ENCODE measurements around the gene KDM5B.

KDM5B gene

DNA sequence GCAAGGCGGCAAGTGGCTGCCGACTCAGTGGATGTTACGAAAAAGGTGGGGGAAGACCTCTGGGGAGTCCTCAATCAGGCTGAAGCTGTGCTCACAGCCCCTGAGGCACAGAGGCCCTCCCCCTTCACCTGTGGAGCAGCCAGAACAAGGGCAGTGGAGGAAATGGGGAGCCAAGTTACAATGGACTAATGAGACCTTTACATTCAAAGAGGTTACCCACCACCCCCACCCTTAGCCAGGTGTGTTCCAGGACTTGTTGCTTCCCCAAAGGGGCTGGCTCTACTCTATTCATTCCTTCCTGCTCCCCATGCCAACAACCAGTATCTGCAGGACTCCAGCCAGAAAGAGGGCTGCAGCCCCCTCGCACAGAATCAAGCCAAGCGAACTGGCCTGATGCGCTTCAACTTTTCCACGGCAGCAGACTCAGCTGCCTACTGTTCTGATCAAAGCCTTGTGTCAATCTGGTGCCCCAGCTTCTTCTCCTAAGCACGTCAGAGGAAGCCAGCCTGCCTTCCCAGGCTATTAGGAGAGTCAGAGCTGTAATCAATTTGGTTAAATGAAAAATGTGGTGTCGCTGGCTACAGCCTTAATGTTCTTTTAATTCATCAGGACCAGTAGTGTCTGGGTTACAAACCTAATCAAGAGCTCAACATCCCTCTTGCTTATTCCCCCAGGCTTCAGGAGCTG is 96.1 kb downstream of the KDM5B start:
- no peak for DNase-seq

DNA sequence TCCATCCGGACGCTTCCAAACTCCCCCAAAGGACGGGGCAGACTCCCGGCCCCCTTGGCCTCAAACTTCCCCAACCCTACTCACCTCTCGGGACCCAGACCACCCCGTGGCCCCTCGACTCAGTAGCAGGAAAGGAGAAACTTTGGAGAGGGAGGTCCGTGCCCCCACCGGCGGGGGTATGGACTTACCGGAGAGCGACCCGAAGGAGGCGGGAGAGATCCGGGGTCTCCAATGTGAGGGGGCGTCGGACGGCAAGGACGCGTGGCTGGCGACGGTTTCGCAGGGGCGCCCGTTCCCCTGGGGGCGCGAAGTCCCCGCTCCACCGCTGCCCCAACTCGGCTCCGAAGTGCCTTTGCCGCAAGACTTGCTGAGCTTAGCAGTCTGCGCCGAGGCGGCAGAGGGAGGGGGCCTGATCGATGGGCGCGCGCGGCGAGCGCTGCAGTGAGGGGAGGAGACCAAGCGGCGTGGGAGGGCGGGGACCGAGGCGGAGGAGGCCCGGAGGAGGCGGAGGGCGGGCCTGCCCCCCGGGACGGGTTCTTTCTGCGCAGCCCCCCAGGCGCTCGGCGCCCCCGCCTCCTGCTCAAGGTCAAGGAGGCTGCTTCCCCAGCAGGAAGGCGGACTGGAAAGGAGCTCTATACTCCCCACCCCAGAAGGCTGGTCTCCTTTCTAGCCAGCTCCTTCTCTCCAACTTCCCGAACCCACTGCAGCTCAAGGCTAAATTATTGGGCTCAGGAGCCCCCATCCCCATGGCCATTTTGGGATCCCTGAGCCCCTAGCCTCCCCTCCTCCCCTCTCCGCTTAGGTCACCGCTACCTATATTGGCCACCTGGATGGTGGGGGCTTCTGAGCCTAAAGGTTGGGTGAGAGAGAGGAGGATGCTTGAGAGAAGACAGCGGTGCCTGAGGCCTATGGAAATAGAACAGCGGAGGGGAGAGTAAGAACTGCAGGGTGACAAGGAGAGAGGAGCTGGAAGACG is 97.9 kb downstream of the KDM5B start, which contains the start of gene SYT2:
SYT2 (minus strand) TSS at position 385 of the 976 bp plus-strand sequence. CDS start 104,682 bp downstream, outside the sequence.
- DNase-seq: no peak

DNA sequence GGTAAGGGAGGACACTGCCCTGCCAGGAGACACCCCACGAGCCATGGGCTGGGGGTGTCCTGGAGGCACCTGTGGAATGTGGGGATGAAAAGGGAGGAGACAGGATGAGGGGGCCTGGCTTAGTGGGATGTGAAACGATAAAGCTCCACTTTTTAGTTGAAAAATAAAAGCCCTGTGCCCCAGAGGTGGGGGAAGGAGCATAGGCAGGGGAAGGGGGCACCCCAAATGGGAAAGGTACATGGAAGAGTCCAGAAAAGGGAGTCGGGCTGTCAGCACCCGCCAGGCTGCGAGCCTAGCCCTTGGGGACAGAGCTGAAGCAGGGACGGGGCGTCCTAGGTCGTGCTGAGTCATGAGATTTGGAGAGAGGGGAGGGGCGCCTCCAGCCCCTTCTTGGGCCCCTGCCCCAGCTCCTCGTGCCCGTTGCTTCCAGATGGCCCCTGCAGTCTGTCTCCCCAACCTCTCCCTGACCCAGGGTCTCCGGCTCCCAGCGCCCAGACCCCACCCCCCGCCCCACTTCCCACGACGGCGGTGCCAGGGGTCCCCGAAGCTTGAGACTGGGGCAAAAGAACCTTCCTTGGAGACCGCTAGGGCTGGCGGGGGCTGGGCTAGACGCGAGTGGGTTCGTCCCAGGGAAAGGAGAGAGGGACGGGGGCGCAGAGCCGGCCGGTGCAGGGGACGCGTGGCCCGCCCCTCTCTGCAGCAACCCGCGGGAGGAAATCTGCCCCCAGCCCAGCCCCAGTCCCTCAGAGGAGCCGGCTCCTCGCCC is 98.8 kb downstream of the KDM5B start:
- no peak for DNase-seq

DNA sequence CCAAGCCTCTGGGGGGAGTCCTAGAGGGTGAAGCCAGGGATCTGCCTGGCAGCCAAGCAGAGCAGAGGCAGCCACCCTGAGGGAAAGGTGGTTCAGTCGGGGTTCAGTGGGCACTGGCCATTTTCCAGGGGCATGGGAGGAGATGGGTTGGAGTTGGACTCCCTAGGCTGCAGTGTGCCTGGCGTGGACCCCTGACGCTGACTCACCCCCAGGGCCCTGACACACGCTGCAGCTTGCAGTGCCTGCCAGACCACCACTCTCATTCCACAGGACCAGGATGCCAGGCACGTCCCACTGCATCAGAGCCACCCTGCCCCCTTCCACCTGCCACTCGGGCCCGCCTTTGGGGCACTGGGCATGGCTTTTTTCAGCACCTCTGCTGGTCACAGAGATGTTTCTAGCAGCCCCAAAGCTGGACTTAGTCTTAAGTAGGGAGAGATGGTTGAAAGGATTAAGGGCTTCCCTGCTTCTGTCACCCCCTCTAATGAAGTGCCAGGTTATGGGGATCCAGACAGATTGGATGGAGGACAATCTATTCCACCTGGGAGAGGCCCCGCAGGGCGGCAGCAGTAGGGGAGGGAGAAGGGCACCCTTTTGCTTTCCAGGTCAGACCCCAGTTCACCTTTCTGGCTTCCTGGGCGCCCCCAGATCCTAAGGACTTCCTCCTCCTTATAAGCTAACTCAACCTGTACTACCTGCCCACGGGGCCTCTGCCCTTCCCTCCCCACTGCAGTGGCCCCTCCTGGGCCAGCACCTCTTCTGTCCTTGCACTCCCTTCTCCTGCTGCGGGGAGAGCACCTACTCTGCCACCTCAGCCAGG is 99.6 kb downstream of the KDM5B start:
- no peak for DNase-seq

DNA sequence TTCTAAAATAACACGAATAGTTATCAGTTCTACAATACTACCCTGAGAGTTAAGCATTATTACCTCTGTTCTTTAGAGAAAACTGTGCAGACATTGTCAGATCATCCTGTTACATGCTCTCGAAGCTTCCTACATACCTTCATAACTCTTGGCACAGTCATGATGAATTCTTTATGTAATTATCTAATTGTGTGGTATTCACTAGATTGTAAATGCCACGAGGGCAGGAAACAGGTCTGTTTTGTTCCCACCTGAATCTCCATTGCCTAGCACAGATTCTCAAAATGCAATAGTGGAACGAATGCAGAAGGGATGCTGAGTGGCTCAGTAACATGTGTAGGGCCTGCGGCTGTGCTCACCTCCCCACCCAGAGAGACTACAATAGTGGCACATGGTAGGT is 101.4 kb downstream of the KDM5B start:
- DNase-seq: no peak

DNA sequence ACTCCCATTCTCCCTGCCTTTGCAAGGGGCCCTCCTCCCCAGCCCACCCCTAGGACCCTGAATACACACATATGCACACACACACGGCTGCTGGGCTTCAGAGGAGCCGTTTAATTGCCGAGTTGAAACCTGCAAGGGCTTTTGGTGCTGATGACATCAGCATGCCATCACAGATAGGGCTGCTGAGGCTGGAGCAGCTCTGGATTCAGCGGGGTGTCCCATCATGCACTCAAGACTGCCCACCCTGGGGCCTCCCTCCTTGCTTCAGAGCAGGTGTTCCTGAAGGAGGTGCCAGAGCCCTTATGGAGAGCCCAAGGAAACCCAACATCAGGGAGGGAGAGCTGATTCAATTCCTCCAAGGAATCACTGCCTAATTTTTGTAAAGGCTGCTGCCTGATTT is 103.6 kb downstream of the KDM5B start:
- no peak for DNase-seq

DNA sequence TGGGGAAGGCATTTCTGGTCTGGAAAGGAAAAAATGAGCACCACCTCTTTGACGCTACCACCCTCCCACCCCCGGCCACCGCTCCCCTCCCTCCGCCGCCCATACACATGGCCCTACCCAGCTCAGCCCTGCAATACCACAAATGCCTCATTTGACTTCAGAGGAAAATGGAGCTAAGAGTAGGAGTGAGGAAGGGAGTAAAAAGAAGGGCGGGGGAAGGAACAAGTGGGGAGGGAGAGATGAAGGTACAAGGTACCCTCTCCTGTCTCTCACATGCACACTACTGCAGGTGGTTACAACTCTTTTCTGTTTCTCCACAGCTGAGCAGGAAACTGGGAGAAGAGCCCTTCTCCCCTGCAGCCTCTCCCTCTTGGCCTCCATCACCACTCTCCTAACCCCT is 105.0 kb downstream of the KDM5B start:
- DNase-seq: no peak

DNA sequence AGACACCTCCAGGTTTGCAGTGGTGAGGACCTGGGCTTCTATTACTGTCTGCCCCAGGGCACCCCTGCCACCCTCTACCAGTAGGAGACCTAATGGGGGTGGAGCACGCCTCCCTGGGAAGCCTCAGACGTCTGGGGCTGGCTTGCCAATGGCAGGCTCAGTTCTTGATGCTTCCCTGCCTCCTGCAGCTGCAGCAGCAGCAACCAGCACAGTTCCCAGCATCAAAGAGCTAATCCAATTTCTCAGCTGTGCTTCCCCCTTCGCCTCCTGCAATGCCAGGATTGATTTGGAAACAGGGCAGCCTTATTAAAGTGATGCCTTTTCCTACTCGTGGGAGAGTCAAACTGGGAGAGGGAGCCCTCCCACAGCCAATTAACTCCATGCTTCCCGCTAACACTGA is 106.1 kb downstream of the KDM5B start:
- no peak for DNase-seq

DNA sequence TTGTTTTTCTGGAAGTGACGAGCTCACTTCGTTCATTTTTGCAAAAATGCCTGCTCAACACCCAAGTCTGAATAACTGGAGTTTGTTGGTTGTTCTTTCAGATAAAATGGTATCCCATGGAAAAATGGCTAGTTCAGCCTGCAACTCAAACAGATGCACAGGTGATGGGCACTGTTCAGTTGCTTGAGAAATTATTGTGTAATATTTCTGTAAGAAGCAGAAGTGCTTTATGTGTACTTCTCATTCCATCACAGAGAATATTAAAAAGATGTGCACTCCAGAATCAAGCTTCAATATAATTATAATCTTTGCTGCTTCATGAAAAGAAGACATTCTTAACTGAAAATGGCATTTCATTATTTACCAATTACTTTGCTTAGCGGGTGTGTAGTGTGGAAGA is 107.0 kb downstream of the KDM5B start:
- no peak for DNase-seq

DNA sequence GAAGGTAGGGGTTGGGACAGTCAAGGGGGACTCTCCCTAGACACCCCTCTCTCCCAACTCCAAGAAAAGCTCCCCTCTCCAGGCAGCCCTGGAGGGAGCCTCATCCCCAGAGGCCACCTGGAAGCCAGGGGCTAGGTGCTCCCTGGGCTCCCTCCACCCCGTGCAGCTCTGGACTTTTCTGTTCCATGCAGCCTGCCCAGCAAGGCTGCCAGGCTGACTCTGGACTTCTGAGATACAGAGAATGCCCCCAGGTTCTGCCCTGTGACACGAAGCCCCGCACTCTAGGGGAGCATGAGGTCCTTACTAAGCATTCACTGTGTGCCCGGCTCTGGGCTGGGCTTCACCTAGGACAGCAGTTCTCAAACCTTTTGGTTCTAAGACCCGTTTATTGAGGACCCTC is 108.2 kb downstream of the KDM5B start:
- no peak for DNase-seq

DNA sequence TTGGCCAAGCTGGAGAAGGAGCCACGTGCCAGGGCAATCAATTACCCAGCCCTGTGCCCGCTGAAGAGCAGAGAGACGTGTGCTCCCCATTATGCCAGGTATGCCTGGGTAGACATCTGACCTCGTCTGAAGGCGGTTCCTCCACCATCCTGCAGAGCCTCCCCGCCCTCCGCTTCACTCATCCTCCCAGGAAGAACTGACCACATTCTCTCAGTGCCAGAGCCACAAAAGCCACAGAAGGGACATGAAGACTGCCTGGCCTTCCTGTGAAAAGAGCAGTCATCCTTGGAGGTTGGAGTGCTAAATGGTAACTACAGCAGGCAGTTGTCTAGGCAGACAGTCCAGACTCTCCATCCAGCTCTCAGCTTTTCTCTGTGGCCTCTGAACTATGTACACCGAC is 109.9 kb downstream of the KDM5B start:
- DNase-seq: no peak

DNA sequence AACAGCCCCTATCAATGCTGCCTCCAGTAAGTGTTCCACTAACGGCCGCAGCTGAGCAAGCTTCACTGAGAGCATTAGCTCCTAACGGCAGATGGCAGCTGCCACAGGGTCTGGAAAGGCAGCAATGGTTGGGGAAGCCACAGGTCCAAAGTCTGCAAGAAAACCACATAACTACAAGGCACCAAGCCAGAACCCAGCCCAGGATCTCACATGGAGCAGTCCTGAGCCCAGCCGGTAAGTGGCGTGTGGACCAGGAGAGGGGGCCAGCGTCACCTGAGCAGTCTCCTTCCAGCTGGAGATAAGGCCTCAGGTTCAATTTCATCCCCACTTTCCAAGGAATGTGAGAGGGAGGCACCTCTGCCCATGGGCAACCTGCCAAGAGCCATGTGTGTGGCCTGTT is 111.2 kb downstream of the KDM5B start:
- no peak for DNase-seq

DNA sequence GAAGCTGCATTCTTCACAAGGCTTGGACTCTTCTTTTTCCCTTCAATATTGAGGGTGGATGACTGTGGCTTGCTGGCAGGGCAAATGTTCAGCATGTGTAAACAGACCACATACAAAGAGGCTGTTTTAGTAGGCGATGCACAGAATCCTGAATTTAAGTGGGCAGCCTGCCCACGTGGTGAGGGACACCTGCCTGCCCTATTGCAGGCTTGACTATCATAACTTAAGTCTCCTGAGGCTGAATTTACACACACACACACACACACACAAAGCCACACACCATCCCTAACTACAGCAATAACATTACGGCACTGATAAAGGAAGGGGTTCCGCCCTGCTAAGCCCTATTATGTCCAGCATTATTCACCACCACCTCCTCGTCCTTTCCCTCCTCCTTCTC is 113.9 kb downstream of the KDM5B start:
- DNase-seq: no peak

DNA sequence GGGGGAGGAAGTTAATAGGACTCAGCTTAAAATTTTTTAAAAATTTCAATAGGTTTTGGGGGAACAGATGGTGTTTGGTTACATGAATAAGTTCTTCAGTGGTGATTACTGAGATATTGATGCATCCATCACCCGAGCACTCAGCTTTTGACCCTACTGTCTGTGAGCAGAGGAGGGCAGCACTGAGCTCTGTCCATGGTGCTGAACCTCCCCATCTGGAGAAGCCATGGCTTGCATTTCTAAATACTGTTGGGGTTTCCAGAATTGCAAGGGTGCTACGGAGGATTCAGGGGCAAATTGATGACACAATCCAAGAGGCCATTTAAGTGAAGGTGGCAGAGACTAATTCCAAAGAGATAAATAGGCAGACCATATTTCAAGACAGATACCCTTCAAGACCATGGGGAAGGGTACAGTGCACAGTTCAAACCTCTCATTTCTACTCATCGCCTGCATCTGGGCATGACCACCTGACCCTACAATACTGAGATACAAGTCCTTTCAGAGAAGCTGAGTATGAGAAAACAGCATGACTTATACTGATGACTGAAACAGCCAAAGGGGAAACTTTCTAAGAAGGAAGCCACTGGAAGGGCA is 115.2 kb downstream of the KDM5B start:
- peak; percentile 28 for DNase-seq

DNA sequence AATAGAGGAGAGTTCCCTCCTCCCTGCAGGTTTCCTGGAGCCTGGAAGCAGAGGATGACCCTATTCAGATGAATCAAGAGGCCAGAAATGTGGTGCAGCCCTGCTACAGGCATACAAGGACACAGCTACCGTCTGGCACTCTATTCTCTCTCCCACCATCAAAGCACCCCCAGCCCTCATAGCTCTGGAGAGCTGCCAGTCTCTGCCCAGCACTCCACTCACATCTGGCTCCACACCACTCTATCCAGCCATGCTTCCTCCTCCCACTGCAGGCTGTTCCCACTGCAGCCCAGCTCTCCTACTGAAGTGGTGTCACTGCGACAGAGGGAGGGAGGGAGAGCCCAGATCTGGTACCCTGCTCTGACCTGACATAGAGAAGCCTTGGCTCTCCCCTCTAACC is 116.4 kb downstream of the KDM5B start:
- no peak for DNase-seq

DNA sequence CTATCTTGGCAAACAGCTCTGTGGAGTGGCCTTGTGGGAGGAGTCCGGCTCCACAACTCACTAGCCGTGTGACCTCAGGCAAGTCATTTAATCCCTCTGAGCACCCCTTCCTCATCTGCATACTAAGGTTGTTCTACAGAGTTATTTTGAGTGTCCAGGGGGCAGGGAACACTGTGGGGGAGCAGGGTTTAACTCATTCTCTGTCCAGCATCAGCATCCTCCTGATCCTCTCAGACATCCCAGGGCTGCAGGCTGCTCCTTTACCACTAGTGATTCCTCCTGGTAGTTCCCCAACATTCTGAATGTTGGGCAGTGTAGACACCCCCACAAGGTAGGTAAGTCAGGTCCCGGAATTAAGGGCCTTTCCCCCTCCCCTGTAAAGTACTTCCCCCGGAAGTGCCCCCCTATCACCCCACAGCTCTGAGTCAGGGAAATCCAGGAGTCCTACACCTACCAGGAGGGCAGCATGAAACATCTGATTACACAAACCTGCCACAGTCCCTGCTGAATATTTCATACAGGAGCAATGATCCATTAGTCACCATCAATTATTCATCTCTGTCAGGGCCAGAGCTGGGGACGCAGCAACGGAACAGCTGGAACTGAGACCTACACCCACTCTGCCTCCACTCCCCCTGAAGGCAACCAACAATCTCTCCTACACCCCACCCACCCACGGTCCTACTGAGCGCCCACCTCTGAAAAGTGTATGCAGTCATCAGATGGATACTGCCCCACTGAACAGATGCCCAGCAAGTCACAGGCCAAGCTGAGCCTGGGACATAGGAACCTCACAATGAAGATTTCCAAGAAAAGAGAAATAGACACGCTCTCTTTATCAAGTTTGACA is 118.5 kb downstream of the KDM5B start:
- no peak for DNase-seq

DNA sequence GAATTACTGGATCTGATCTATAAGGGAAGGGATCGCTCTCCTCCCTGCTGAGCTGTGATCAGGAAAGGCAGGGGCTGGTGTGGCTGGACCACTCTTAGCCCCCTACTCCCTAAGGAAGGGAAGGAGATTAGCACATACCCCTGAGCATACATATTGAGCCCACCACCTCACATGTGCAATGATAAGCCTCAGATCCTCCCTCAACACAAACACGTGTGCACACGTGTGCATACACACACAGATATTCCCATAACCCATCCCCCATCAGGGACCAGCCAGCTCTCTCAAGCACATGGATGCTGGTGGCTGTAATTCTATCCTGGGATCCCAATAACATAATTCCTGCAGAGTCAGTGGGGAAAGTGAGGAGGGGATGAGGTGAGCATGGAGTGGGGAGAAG is 119.1 kb downstream of the KDM5B start:
- no peak for DNase-seq

DNA sequence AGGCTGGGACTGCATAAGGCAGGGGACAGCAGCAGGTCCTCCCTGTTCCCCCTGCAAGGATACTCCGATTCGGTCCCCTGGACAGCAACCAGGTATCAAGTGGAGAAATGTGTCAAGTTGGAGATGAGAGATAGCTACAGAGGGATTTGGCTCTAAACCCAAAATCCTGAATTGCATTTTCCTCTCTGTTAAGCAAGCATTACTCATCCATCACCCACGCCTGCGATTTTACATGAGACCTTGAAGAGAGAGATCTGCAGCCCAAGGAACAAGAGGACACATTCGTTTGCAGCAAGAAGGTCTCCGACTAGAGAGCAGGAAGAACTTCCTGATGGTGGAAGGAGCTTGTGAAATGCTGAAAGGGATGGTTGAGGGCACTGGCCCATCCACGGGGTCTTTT is 119.8 kb downstream of the KDM5B start:
- DNase-seq: no peak

DNA sequence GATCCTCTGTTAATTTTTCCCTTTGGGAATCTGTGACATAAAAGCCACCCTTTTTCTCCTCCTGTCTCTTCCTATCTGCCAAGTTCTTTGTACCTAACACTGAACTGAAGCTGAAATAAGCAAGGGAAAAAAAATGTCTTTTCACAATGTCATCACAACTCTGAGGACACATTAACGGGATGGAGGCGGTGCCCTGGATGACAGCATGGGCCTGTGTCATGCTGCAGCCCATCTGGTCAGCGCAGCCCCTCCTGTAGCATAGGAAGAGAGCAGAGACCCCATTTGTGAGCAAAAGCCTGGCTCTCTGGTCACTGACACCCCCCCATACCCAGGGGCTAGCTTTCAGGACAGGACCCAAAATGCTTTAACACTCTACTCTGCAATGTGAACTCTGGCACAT is 120.4 kb downstream of the KDM5B start:
- no peak for DNase-seq

DNA sequence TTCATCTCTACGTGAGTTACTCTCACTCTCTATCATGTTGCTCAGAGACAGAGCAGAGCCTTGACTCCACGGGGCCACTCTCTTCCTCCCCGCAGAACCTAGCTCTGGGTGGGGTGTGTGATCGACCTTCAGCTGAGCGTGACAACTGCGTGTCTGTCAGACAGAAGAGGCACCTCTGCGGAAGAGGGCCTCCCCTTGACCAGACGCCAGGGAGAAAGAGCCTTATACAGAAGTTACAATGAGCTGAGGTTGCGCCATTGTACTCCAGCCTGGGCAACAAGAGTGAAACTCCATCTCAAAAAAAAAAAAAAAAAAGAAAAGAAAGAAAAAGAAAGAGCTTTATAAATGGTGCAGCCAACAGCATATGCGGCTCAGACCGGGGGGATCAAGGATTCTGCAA is 120.9 kb downstream of the KDM5B start:
- no peak for DNase-seq

DNA sequence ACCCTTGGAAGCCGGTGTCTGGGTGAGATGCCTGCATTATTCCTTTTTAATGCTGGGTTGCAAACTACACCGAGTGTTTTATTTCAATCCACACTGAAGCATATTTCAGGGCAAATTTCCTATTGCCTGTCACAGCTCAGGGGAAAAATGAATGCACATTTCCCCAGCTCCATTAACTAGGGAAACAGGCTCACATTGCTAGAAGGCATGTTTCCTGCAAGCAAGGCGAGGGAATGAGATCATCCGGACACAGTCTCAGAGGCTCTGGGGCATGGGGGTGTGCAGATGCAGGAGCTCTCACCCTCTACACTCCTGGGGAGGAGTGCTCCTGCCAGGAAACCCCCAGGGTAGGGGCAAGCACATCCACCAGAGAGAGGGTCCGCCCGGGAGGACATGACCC is 122.6 kb downstream of the KDM5B start:
- DNase-seq: no peak
